ENCODE data around the gene GPS2.

GPS2 gene

GRCh38 chr17:7314719-7315569 lies at the start of gene GPS2:
TSS of gene GPS2 (minus strand) at chr17:7315360. CDS start at chr17:7315052, 308 bp downstream.
- DNase-seq (ENCODE audit: low read depth), result peak; percentile 93
- no peak for TF ChIP-seq CTCF (IDR thresholded peaks at IDR 0.05; ENCODE audit: insufficient read depth, low read depth, low read length, missing control alignments)
- peak within 1 kb of the TSS; percentile 75 for H3K4me3 ChIP-seq (ENCODE audit: low read length)

DNA sequence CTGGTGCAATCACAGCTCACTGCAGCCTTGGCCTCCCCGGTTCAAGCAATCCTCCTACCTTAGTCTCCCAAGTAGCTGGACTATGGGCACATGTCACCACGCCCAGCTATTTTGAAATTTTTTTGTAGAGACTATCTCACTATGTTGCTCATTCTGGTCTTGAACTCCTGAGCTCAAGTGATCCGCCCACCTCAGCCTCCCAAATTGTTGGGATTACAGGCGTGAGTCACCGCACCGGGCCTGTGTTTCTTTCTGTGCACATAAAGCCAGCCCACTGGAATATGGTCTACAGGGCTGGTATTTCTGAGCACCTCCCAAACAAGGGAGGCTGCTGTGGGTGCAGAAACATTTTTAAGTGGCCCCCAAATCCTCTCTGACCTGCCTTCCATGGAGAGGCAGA lies 48.2 kb upstream of the GPS2 start:
- H3K4me3 ChIP-seq (ENCODE audit: low read length), result no peak overlapping the region
- peak; percentile 83 for DNase-seq (ENCODE audit: low read depth)
- no peak for TF ChIP-seq CTCF (IDR thresholded peaks at IDR 0.05; ENCODE audit: insufficient read depth, low read depth, low read length, missing control alignments)

DNA sequence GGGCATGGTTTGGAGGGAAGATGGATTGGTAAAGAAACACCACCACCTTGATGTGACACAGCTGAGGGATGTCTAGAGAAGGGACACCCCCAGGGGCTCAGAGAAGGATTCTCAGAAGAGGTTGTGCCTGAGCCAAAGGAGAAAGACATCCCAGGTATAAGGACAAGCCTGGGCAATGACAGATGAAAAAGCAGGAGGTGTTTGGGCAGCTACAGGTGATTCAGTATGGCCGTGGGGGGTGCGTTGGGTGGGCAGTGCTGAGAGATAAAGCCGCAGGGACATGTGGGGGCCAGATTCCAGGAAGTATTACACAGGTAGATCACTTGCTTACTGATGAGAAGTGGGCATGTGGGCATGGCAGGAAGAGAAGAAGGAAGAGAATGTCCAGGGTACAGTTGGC lies 46.7 kb upstream of the GPS2 start:
- DNase-seq (ENCODE audit: low read depth), result peak; percentile 92
- no peak for TF ChIP-seq CTCF (IDR thresholded peaks at IDR 0.05; ENCODE audit: insufficient read depth, low read depth, low read length, missing control alignments)

DNA sequence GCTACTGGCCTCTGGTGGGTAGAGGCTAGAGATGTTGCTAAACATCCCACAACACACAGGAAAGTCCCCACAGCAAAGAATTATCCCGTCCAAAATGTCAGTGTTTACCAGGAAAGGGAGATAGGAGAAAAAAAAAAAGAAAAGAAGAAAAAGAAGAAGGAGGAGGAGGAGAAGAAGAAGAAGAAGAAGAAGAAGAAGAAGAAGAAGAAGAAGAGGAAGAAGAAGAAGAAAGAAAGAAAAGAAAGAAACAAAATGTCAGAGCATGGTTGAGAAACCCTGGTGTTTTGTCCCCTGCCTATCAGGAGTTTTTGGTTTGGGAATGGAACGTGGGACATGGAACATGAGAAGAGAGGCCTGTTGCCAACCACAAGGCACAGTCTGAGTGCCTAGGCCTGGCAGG lies 42.2 kb upstream of the GPS2 start:
- H3K4me3 ChIP-seq (ENCODE audit: low read length), result no peak overlapping the region
- no peak for TF ChIP-seq CTCF (IDR thresholded peaks at IDR 0.05; ENCODE audit: insufficient read depth, low read depth, low read length, missing control alignments)
- DNase-seq (ENCODE audit: low read depth), result no peak

More for the DNA sequence above, 46.7 kb upstream of the GPS2 start:
- no peak overlapping the region for H3K4me3 ChIP-seq (ENCODE audit: low read length)

DNA sequence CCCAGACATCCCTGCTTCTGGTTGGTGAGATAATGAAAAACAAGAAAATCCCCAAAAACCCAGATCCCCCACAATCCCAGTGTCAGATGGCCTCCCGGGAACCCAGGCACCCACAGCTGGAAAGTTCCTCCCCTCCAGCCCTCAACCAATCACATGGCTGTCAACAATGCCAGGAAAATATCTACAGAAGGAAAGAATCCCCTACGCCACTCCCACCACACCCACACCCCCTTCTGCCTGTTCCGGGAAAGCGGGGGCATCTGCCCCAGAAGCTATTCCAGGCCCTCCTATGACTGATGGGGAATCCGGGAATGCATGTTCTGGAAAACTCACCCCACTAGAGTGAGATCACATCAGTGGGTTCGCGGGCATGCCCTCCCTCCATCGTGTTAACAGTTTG lies 41.6 kb upstream of the GPS2 start:
- DNase-seq (ENCODE audit: low read depth), result no peak
- TF ChIP-seq CTCF (IDR thresholded peaks at IDR 0.05; ENCODE audit: insufficient read depth, low read depth, low read length, missing control alignments), result no peak
- no peak overlapping the region for H3K4me3 ChIP-seq (ENCODE audit: low read length)

GRCh38 chr17:7356072-7356549 lies 41.0 kb upstream of the GPS2 start:
- peak; percentile 88 for TF ChIP-seq CTCF (IDR thresholded peaks at IDR 0.05; ENCODE audit: insufficient read depth, low read depth, low read length, missing control alignments)
- no peak overlapping the region for H3K4me3 ChIP-seq (ENCODE audit: low read length)
- peak; percentile 90 for DNase-seq (ENCODE audit: low read depth)
